ENCODE measurements around the gene MRPS23. TPM values are rescaled to one million over a fixed set of nuclear protein-coding genes. Genes with fewer than 3 reads are reported as not detected.
A peak's percentile ranks its signal among the peaks of the same experiment; 100 is the strongest.

Gene MRPS23
- polyA plus RNA-seq, 2 of the 4 experiments (the other 2 are of a cell fraction) = 110 to 153 TPM

DNA sequence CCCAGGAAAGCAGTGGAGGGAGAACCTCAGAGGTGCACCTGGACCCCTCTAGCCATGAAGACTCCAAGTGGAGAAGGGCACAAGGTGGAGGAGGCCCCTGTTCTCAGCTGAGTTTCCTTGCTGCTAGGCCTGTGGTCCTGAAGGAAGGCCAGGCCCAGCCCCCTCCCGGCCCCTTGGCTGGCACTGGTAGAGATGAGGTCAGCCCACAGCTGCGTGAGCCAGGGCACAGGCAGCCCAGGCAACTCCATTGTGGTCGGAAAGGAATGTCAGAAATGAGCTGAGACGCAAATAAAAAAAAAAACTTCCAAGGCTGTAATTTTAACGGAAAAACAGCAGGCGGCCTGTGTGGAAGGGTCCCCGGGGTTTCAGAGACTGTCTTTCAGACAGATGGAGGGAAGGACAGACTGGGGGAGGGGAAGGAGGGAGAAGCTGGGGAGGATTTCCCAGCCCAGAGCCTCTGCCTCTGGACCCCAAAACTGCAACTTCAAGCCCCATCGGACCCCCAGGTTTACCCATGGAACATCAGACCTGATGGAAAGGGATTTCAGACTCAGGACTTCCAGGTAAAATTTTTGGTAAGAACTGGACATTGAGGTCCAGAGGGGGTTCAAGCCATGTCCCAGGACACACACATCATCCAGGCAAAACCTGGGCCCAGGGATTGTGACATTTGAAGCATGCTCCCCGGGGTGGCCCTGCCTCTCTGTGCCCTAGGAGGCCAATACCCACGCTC, 25.6 kb upstream of the MRPS23 start (continued):
- TF ChIP-seq, protein P1, sequence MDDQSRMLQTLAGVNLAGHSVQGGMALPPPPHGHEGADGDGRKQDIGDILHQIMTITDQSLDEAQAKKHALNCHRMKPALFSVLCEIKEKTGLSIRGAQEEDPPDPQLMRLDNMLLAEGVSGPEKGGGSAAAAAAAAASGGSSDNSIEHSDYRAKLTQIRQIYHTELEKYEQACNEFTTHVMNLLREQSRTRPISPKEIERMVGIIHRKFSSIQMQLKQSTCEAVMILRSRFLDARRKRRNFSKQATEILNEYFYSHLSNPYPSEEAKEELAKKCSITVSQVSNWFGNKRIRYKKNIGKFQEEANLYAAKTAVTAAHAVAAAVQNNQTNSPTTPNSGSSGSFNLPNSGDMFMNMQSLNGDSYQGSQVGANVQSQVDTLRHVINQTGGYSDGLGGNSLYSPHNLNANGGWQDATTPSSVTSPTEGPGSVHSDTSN (IDR thresholded peaks at IDR 0.05) = peak; percentile 90
- no peak for TF ChIP-seq MYC (IDR thresholded peaks at IDR 0.05; ENCODE audit: borderline replicate concordance, low read length)
- TF ChIP-seq CEBPB (IDR thresholded peaks at IDR 0.05) = peak in 1 of 2 experiments; percentile 77; a peak in 2 of 4 replicates
- no peak for TF ChIP-seq FOXS1 (CRISPR knock-in tag; IDR thresholded peaks at IDR 0.05)
- no peak for TF ChIP-seq BHLHE40 (IDR thresholded peaks at IDR 0.05; ENCODE audit: low read depth, low read length)
- 0 out of 2 replicates have a peak, but pooled peaks have one; percentile 41 for TF ChIP-seq HOXB5 (CRISPR knock-in tag; IDR thresholded peaks at IDR 0.05)
- no peak for TF ChIP-seq POLR2AphosphoS2 (conservative IDR thresholded peaks at IDR 0.05; ENCODE audit: low read length)
- TF ChIP-seq, protein P2, sequence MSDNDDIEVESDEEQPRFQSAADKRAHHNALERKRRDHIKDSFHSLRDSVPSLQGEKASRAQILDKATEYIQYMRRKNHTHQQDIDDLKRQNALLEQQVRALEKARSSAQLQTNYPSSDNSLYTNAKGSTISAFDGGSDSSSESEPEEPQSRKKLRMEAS (IDR thresholded peaks at IDR 0.05) = peak; percentile 89
- TF ChIP-seq HOXA7 (CRISPR knock-in tag; IDR thresholded peaks at IDR 0.05) = no peak
- TF ChIP-seq JUNB (IDR thresholded peaks at IDR 0.05) = peak; percentile 67
- TF ChIP-seq MAZ (IDR thresholded peaks at IDR 0.05; ENCODE audit: borderline replicate concordance, low read depth, low read length) = no peak
- peak; percentile 76 to 91; a peak in 4 of 5 replicates for TF ChIP-seq JUN (IDR thresholded peaks at IDR 0.05)
- no peak for TF ChIP-seq TP53 (CRISPR knock-in tag; IDR thresholded peaks at IDR 0.05)
- TF ChIP-seq, protein P3, sequence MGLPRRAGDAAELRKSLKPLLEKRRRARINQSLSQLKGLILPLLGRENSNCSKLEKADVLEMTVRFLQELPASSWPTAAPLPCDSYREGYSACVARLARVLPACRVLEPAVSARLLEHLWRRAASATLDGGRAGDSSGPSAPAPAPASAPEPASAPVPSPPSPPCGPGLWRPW (IDR thresholded peaks at IDR 0.05) = no peak
- peak; percentile 72 to 86 for TF ChIP-seq RAD21 (conservative IDR thresholded peaks at IDR 0.05 in 1 of 2, IDR thresholded peaks at IDR 0.05 in 1 of 2)
- no peak for TF ChIP-seq ZFP36 (IDR thresholded peaks at IDR 0.05; ENCODE audit: borderline replicate concordance, partially characterized antibody)
- no peak for TF ChIP-seq KDM5A (IDR thresholded peaks at IDR 0.05)
- no peak for TF ChIP-seq CHD4 (IDR thresholded peaks at IDR 0.05; ENCODE audit: borderline replicate concordance)
- TF ChIP-seq PHF8 (IDR thresholded peaks at IDR 0.05; ENCODE audit: borderline replicate concordance, low read depth) = no peak
- TF ChIP-seq FOSL2 (IDR thresholded peaks at IDR 0.05) = 0 out of 2 replicates have a peak, but pooled peaks have one; percentile 27
- peak; percentile 83 for TF ChIP-seq FOSL2 (CRISPR knock-in tag; IDR thresholded peaks at IDR 0.05)
- TF ChIP-seq FOSB (CRISPR knock-in tag; IDR thresholded peaks at IDR 0.05) = no peak
- TF ChIP-seq, protein P4, sequence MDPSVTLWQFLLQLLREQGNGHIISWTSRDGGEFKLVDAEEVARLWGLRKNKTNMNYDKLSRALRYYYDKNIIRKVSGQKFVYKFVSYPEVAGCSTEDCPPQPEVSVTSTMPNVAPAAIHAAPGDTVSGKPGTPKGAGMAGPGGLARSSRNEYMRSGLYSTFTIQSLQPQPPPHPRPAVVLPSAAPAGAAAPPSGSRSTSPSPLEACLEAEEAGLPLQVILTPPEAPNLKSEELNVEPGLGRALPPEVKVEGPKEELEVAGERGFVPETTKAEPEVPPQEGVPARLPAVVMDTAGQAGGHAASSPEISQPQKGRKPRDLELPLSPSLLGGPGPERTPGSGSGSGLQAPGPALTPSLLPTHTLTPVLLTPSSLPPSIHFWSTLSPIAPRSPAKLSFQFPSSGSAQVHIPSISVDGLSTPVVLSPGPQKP (IDR thresholded peaks at IDR 0.05; ENCODE audit: low read depth, low read length) = no peak
- TF ChIP-seq NPAS2 (CRISPR knock-in tag; IDR thresholded peaks at IDR 0.05; ENCODE audit: borderline replicate concordance) = no peak
- TF ChIP-seq POLR2A (IDR thresholded peaks at IDR 0.05; ENCODE audit: low read length) = no peak

DNA sequence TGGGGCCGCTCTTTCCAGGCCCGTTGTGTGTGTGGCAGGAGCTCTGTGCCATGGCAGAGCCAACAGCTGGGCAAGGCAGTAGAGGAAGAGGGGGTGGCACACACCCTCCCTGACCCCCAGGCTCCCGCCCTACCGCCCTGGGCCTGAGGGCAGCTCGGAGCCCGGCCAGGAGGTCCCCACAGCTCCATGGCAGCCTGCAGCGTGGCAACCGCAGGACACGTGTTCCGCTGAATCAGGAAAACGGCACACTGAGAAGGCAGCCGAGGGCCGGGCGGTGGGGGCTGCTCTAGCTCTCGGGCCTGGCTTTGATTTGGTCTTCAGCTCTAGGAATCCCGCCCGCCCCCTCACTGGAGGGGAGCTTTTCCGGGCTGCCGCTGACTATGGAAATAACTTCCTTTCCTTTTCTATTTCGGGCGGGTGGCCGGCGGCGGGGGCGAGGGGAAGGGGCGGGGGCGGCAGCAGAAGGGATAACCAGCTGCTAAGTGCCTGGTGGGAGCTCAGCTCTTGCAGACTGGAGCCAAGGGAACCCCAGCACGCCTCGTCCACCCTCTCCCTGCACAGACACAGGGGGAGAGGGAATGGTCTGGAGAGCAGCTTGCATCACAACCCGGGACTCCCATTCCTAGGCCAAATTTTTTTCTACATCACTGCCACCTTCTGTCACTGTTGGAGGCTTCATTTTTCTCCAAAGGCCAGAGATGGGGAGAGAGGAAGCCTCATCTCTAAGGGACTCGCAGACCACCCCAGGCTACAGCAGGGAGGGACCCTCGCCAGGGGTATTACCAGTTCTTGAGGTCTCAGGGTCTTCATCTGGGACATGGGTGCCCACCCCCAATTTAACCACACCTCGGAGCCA, 24.8 kb upstream of the MRPS23 start:
- Histone ChIP-seq H3K9me3 (no peaks in the 10 kb centered on the region), H3K4me2 (peak overlapping the region; percentile 64), H3K27ac (peak overlapping the region; percentile 92 to 95), H3K4me1 (peaks cover 95% of the 10 kb centered on the region), H3K4me3 (no peak overlapping the region)
- 81% methylated on average over 33 of the region's 33 CpGs for WGBS (ENCODE audit: missing lambda C conversion rate)
- DNase-seq (ENCODE audit: low read depth in 1 of 2, low spot score in 1 of 2) (no peak), ATAC-seq (no peak), FAIRE-seq (no peak)
- CTCF ChIA-PET = interaction anchor here (0.6 to 48.7 kb wide), 19 partner anchors 15 to 298 kb away, joined by 3 to 1377 read pairs (median 6); partner anchors contain the start of genes CUEDC1, MRPS23, SRSF1 and VEZF1
- POLR2A ChIA-PET = interaction anchor here (0.6 to 3.7 kb wide), 17 partner anchors 14 to 208 kb away, joined by 3 to 25 read pairs (median 5); partner anchors contain the start of genes MRPS23, SRSF1 and VEZF1
- TF ChIP-seq CEBPB (IDR thresholded peaks at IDR 0.05) (no peak), MAFK (IDR thresholded peaks at IDR 0.05; ENCODE audit: partially characterized antibody) (peak; percentile 9), HDAC2 (IDR thresholded peaks at IDR 0.05) (no peak)

All from A549 (cell line).